Peyer's patch (tissue), 4 donors: ENCODE results near the gene BMX. TPM values are rescaled to one million over a fixed set of nuclear protein-coding genes. Genes with fewer than 3 reads are reported as not detected.
A peak's percentile ranks its signal among the peaks of the same experiment; 100 is the strongest.

Source experiments
- DNase-seq, 3 donors: peaks; one replicate each; pipeline ENCODE4 v3.0.0-alpha.2; 2017 to 2019
- H3K27ac ChIP-seq, 4 donors: fragments of 200-600 bp; sonication (generic); one replicate each; pipeline ENCODE4 v1.5.1; 2016 to 2019
- H3K27me3 ChIP-seq, 2 donors: fragments of 200-600 bp; sonication (generic); one replicate each; pipeline ENCODE4 v1.5.1; 2019
- H3K36me3 ChIP-seq, 3 donors: fragments of 200-600 bp; sonication (generic); one replicate each; pipeline ENCODE4 v1.5.1; 2016 to 2019
- H3K4me1 ChIP-seq, 4 donors: fragments of 200-600 bp; sonication (generic); one replicate each; pipeline ENCODE4 v1.5.1; 2016 to 2019
- H3K4me3 ChIP-seq, 4 donors: fragments of 200-600 bp; sonication (generic); 1 replicate in 3 of 4; 2 replicates in 1 of 4; pipeline ENCODE4 v1.5.1; 2016 to 2019; ENCODE audit warnings: mild to moderate bottlenecking in 1 of 4
- H3K9me3 ChIP-seq, 4 donors: fragments of 200-600 bp; sonication (generic); one replicate each; pipeline ENCODE4 v1.5.1; 2016 to 2019; ENCODE audit warnings: mild to moderate bottlenecking in 1 of 4
- POLR2A ChIP-seq, 2 donors: fragments of 450-650 bp; IDR thresholded peaks; one replicate each; pipeline ENCODE4 v1.5.1; 2017; ENCODE audit warnings: antibody characterized with exemption in 2 of 2, mild to moderate bottlenecking in 2 of 2, moderate library complexity in 2 of 2
- total RNA-seq, 4 donors: library from RNA; depleted of rRNA; stranded (reverse); fragments of >200 nt; gene quantifications; one replicate each; pipeline ENCODE4 v1.1.0, GENCODE V29; 2016
- TF ChIP-seq, protein P1 (sequence below), 6 experiments: fragments of 450-650 bp in 4 of 6; fragments of 200-600 bp in 2 of 6; sonication (generic) in 1 of 6; IDR thresholded peaks; one replicate each; pipeline ENCODE4 v1.5.1; 2017 to 2019; ENCODE audit warnings: antibody characterized with exemption in 6 of 6, mild to moderate bottlenecking in 3 of 6, moderate library complexity in 1 of 6

BMX gene
- total RNA-seq, 4 donors from 2014 or later = 2.5 to 5.8 (median 4.0) TPM

- peak in 2 of 3 donors; percentile 23 to 75 for DNase-seq
- no peak overlapping the region for H3K4me3 ChIP-seq
- H3K27ac ChIP-seq = no peak overlapping the region
- no peaks in the 10 kb centered on the region for H3K36me3 ChIP-seq
- no peak for TF ChIP-seq POLR2A (IDR thresholded peaks at IDR 0.05)
- TF ChIP-seq, protein P1, sequence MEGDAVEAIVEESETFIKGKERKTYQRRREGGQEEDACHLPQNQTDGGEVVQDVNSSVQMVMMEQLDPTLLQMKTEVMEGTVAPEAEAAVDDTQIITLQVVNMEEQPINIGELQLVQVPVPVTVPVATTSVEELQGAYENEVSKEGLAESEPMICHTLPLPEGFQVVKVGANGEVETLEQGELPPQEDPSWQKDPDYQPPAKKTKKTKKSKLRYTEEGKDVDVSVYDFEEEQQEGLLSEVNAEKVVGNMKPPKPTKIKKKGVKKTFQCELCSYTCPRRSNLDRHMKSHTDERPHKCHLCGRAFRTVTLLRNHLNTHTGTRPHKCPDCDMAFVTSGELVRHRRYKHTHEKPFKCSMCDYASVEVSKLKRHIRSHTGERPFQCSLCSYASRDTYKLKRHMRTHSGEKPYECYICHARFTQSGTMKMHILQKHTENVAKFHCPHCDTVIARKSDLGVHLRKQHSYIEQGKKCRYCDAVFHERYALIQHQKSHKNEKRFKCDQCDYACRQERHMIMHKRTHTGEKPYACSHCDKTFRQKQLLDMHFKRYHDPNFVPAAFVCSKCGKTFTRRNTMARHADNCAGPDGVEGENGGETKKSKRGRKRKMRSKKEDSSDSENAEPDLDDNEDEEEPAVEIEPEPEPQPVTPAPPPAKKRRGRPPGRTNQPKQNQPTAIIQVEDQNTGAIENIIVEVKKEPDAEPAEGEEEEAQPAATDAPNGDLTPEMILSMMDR (IDR thresholded peaks at IDR 0.05) = peak; percentile 13 to 57 (median 50)
- H3K4me1 ChIP-seq = no peaks in the 10 kb centered on the region
- no peaks in the 10 kb centered on the region for H3K9me3 ChIP-seq
- no peaks in the 10 kb centered on the region for H3K27me3 ChIP-seq
Measured at GRCh38 chrX:15497865-15498264, 2.7 kb upstream of the BMX start.

- Histone ChIP-seq H3K27ac (no peak overlapping the region), H3K4me3 (no peak overlapping the region), H3K36me3 (no peaks in the 10 kb centered on the region), H3K27me3 (no peaks in the 10 kb centered on the region), H3K4me1 (no peaks in the 10 kb centered on the region), H3K9me3 (no peaks in the 10 kb centered on the region)
- no peak for DNase-seq
- TF ChIP-seq, protein P1 (IDR thresholded peaks at IDR 0.05) = no peak
- no peak for TF ChIP-seq POLR2A (IDR thresholded peaks at IDR 0.05)
Measured at GRCh38 chrX:15498741-15499140, 1.9 kb upstream of the BMX start.

- no peaks in the 10 kb centered on the region for H3K27me3 ChIP-seq
- TF ChIP-seq POLR2A (IDR thresholded peaks at IDR 0.05) = no peak
- TF ChIP-seq, protein P1 (IDR thresholded peaks at IDR 0.05) = no peak
- H3K4me1 ChIP-seq = no peaks in the 10 kb centered on the region
- no peaks in the 10 kb centered on the region for H3K9me3 ChIP-seq
- DNase-seq = no peak
- H3K4me3 ChIP-seq = no peak overlapping the region
- H3K36me3 ChIP-seq = no peaks in the 10 kb centered on the region
- no peak overlapping the region for H3K27ac ChIP-seq
Measured at GRCh38 chrX:15499976-15500375, 631 bp upstream of the BMX start.

GRCh38 chrX:15501506-15501905 is 899 bp downstream of the BMX start:
- no peaks in the 10 kb centered on the region for H3K9me3 ChIP-seq
- no peaks in the 10 kb centered on the region for H3K36me3 ChIP-seq
- TF ChIP-seq POLR2A (IDR thresholded peaks at IDR 0.05) = no peak
- TF ChIP-seq, protein P1 (IDR thresholded peaks at IDR 0.05) = no peak
- no peaks in the 10 kb centered on the region for H3K27me3 ChIP-seq
- no peaks in the 10 kb centered on the region for H3K4me1 ChIP-seq
- no peak overlapping the region for H3K27ac ChIP-seq
- DNase-seq = no peak
- H3K4me3 ChIP-seq = no peak overlapping the region

GRCh38 chrX:15504661-15505060 is 4.1 kb downstream of the BMX start:
- H3K27ac ChIP-seq = no peak overlapping the region
- TF ChIP-seq, protein P1 (IDR thresholded peaks at IDR 0.05) = no peak
- no peak for TF ChIP-seq POLR2A (IDR thresholded peaks at IDR 0.05)
- H3K4me3 ChIP-seq = no peak overlapping the region
- H3K9me3 ChIP-seq = no peaks in the 10 kb centered on the region
- no peaks in the 10 kb centered on the region for H3K4me1 ChIP-seq
- no peaks in the 10 kb centered on the region for H3K36me3 ChIP-seq
- no peaks in the 10 kb centered on the region for H3K27me3 ChIP-seq
- no peak for DNase-seq

- H3K36me3 ChIP-seq = no peaks in the 10 kb centered on the region
- H3K27ac ChIP-seq = no peak overlapping the region
- H3K9me3 ChIP-seq = no peaks in the 10 kb centered on the region
- no peak for DNase-seq
- H3K27me3 ChIP-seq = no peaks in the 10 kb centered on the region
- H3K4me3 ChIP-seq = no peak overlapping the region
- H3K4me1 ChIP-seq = no peaks in the 10 kb centered on the region
- TF ChIP-seq, protein P1 (IDR thresholded peaks at IDR 0.05) = no peak
- no peak for TF ChIP-seq POLR2A (IDR thresholded peaks at IDR 0.05)
Measured at GRCh38 chrX:15505101-15505500, 4.5 kb downstream of the BMX start.
